ENCODE measurements around the gene CFLAR.
"Not testable (repeated sequence)": the region's sequence is repeated elsewhere in the genome, so short reads cannot be mapped to it uniquely, and the experiment has no call there.

The CFLAR gene

GRCh38 chr2:201149064-201149820, 33.3 kb downstream of the CFLAR start:
- DNase-seq = no peak

- not testable (repeated sequence) for DNase-seq
These were observed 33.8 kb downstream of the CFLAR start for GRCh38 chr2:201149821-201150165.

GRCh38 chr2:201150454-201151020, 34.6 kb downstream of the CFLAR start:
- DNase-seq = no peak

- DNase-seq = no peak
These were observed 35.4 kb downstream of the CFLAR start for GRCh38 chr2:201151127-201151981.

- DNase-seq = no peak
These were observed 36.6 kb downstream of the CFLAR start for GRCh38 chr2:201152517-201152916.

GRCh38 chr2:201152999-201153815, 37.2 kb downstream of the CFLAR start:
- DNase-seq = no peak

- no peak for DNase-seq
These were observed 38.8 kb downstream of the CFLAR start for GRCh38 chr2:201154615-201155399.

- no peak for DNase-seq
These were observed 40.1 kb downstream of the CFLAR start for GRCh38 chr2:201156036-201156435.

GRCh38 chr2:201156640-201157039, 40.7 kb downstream of the CFLAR start:
- no peak for DNase-seq

GRCh38 chr2:201157694-201158093, 41.7 kb downstream of the CFLAR start:
- peak in 1 of 56 donors; percentile 41 for DNase-seq

- DNase-seq = peak in 53 of 56 donors; percentile 13 to 90 (median 55)
These were observed 42.4 kb downstream of the CFLAR start for GRCh38 chr2:201158111-201158929.

- no peak for DNase-seq
These were observed 48.2 kb downstream of the CFLAR start for GRCh38 chr2:201164166-201164565.

GRCh38 chr2:201167546-201167945, 51.6 kb downstream of the CFLAR start:
- no peak for DNase-seq

- not testable (repeated sequence) for DNase-seq
These were observed 52.5 kb downstream of the CFLAR start for GRCh38 chr2:201168496-201168895.

- DNase-seq = no peak
These were observed 55.4 kb downstream of the CFLAR start for GRCh38 chr2:201171259-201171814.

GRCh38 chr2:201172279-201172678, 56.3 kb downstream of the CFLAR start:
- no peak for DNase-seq

- no peak for DNase-seq
These were observed 58.7 kb downstream of the CFLAR start for GRCh38 chr2:201174687-201175086.

GRCh38 chr2:201176081-201176481, 60.1 kb downstream of the CFLAR start:
- no peak for DNase-seq

GRCh38 chr2:201180010-201180409, 64.0 kb downstream of the CFLAR start:
- no peak for DNase-seq

Data from amygdala (tissue), 56 donors.